Smooth muscle cell (in vitro differentiated cells): ENCODE data around the gene ARHGEF3. TPM values are rescaled to one million over a fixed set of nuclear protein-coding genes. Genes with fewer than 3 reads are reported as not detected.

Experiments used
- DNase-seq: peaks from one replicate; lab custom pipeline; 2025; ENCODE audit not compliant: unreplicated experiment; lab: John Stamatoyannopoulos, UW
- H2AFZ ChIP-seq: fragments of 200-600 bp; sonication (generic); 2 replicates; pipeline ENCODE4 v1.6.0; 2016; ENCODE audit warnings: antibody characterized with exemption, low read depth, mild to moderate bottlenecking
- H3F3A ChIP-seq: fragments of 200-600 bp; sonication (generic); 2 replicates; pipeline ENCODE4 v1.6.0; 2017; ENCODE audit warnings: antibody characterized with exemption, low read depth
- H3K27ac ChIP-seq: fragments of 200-600 bp; sonication (generic); 2 replicates; pipeline ENCODE4 v1.5.1; 2016; ENCODE audit warnings: low read depth, mild to moderate bottlenecking
- H3K27me3 ChIP-seq: fragments of 200-600 bp; sonication (generic); 2 replicates; pipeline ENCODE4 v1.6.1; 2016; ENCODE audit warnings: low read depth, mild to moderate bottlenecking
- H3K36me3 ChIP-seq: fragments of 200-600 bp; sonication (generic); 2 replicates; pipeline ENCODE4 v1.5.1; 2016; ENCODE audit warnings: low read depth
- H3K4me1 ChIP-seq: fragments of 200-600 bp; sonication (generic); 2 replicates; pipeline ENCODE4 v1.5.1; 2016; ENCODE audit warnings: low read depth
- H3K4me2 ChIP-seq: fragments of 200-600 bp; sonication (generic); 2 replicates; pipeline ENCODE4 v1.6.0; 2016; ENCODE audit warnings: mild to moderate bottlenecking
- H3K4me3 ChIP-seq: fragments of 200-600 bp; sonication (generic); 2 replicates; pipeline ENCODE4 v1.5.1; 2016; ENCODE audit warnings: mild to moderate bottlenecking
- H3K79me2 ChIP-seq: fragments of 200-600 bp; sonication (generic); 2 replicates; pipeline ENCODE4 v1.6.0; 2016; ENCODE audit warnings: low read depth, mild to moderate bottlenecking
- H3K9ac ChIP-seq: fragments of 200-600 bp; sonication (generic); 2 replicates; pipeline ENCODE4 v1.6.0; 2016; ENCODE audit warnings: low read depth
- H3K9me3 ChIP-seq: fragments of 200-600 bp; sonication (generic); replicated peaks from 2 replicates; pipeline ENCODE4 v1.5.1; 2016; ENCODE audit warnings: low read depth
- H4K20me1 ChIP-seq: fragments of 200-600 bp; sonication (generic); 2 replicates; pipeline ENCODE4 v1.6.0; 2016; ENCODE audit warnings: low read depth
- CTCF ChIP-seq: fragments of 200-600 bp; sonication (generic); IDR thresholded peaks from 2 replicates; pipeline ENCODE4 v1.5.1; 2017; ENCODE audit warnings: borderline replicate concordance, mild to moderate bottlenecking, antibody characterized with exemption; ENCODE audit not compliant: insufficient read depth, poor library complexity, severe bottlenecking
- WGBS: methylation state at CpG from one replicate; pipeline ENCODE4 v1.1.7; 2016; ENCODE audit warnings: low lambda C conversion rate; 5-methylcytosine and 5-hydroxymethylcytosine counted together
- polyA plus RNA-seq: library from polyadenylated mRNA; unstranded; fragments of >200 nt; fragmentation: Nextera tagmentation; extraction: Ambion mirVana; gene quantifications from 2 replicates; pipeline ENCODE4 v1.2.1, GENCODE V29; 2016
- total RNA-seq: library from RNA; depleted of rRNA; stranded (reverse); fragments of >200 nt; gene quantifications from 2 replicates; pipeline ENCODE4 v1.2.3, GENCODE V29; 2014

ARHGEF3 gene
- total and polyA plus RNA-seq, 2 experiments from 2014 or later, result 131 to 137 TPM

- H4K20me1 ChIP-seq, result peaks cover 100% of the 10 kb centered on the region
- DNase-seq, result no peak
- H3K4me3 ChIP-seq, result no peak overlapping the region
- H3K27ac ChIP-seq, result peak overlapping the region; percentile 58
- H3K27me3 ChIP-seq, result no peaks in the 10 kb centered on the region
- H3K36me3 ChIP-seq, result peaks cover 8% of the 10 kb centered on the region
- no peaks in the 10 kb centered on the region for H3K4me1 ChIP-seq
- peaks cover 26% of the 10 kb centered on the region for H3F3A ChIP-seq
- no peak for TF ChIP-seq CTCF
- peak overlapping the region; percentile 18 for H3K4me2 ChIP-seq
- WGBS, result 56% methylated on average over 8 of the region's 8 CpGs
- H3K9ac ChIP-seq, result peak overlapping the region; percentile 13
- H3K79me2 ChIP-seq, result peaks cover 94% of the 10 kb centered on the region
- no peaks in the 10 kb centered on the region for H3K9me3 ChIP-seq
- no peak overlapping the region for H2AFZ ChIP-seq
Measured at GRCh38 chr3:56775838-56776555, 25.8 kb downstream of the ARHGEF3 start.

GRCh38 chr3:56775445-56775837 is 26.3 kb downstream of the ARHGEF3 start:
- Histone ChIP-seq H4K20me1 (peaks cover 100% of the 10 kb centered on the region), H3K36me3 (peaks cover 8% of the 10 kb centered on the region), H3K4me2 (no peak overlapping the region), H3K27me3 (no peaks in the 10 kb centered on the region), H3K79me2 (peaks cover 94% of the 10 kb centered on the region), H3K4me1 (no peaks in the 10 kb centered on the region), H3K27ac (peak overlapping the region; percentile 58), H2AFZ (no peak overlapping the region), H3K9me3 (no peaks in the 10 kb centered on the region), H3K9ac (no peak overlapping the region), H3F3A (peaks cover 27% of the 10 kb centered on the region), H3K4me3 (no peak overlapping the region)
- whole genome bisulfite sequencing, result 90% methylated on average over 7 of the region's 7 CpGs
- TF ChIP-seq CTCF, result no peak
- no peak for DNase-seq

GRCh38 chr3:56773986-56774385 is 27.8 kb downstream of the ARHGEF3 start:
- H3K27ac ChIP-seq, result peak overlapping the region; percentile 31
- TF ChIP-seq CTCF, result no peak
- H3K79me2 ChIP-seq, result peaks cover 94% of the 10 kb centered on the region
- H3K27me3 ChIP-seq, result no peaks in the 10 kb centered on the region
- no peak for DNase-seq
- H3K4me1 ChIP-seq, result no peaks in the 10 kb centered on the region
- H4K20me1 ChIP-seq, result peaks cover 100% of the 10 kb centered on the region
- H3K4me2 ChIP-seq, result no peak overlapping the region
- H3K9ac ChIP-seq, result no peak overlapping the region
- H3K9me3 ChIP-seq, result no peaks in the 10 kb centered on the region
- peaks cover 38% of the 10 kb centered on the region for H3F3A ChIP-seq
- no peak overlapping the region for H3K4me3 ChIP-seq
- no peak overlapping the region for H2AFZ ChIP-seq
- peaks cover 8% of the 10 kb centered on the region for H3K36me3 ChIP-seq
